22Rv1 (cell line): Measurements from ENCODE around the gene GPLD1.

Source experiments
- ZFX ChIP-seq: fragments of 450-650 bp; IDR thresholded peaks from 2 replicates; pipeline ENCODE4 v1.6.1; 2017; ENCODE audit warnings: antibody characterized with exemption, borderline replicate concordance
- TF ChIP-seq, protein P1 (sequence below): fragments of 450-650 bp; IDR thresholded peaks from 2 replicates; pipeline ENCODE4 v1.5.1; 2017; ENCODE audit warnings: mild to moderate bottlenecking

DNA sequence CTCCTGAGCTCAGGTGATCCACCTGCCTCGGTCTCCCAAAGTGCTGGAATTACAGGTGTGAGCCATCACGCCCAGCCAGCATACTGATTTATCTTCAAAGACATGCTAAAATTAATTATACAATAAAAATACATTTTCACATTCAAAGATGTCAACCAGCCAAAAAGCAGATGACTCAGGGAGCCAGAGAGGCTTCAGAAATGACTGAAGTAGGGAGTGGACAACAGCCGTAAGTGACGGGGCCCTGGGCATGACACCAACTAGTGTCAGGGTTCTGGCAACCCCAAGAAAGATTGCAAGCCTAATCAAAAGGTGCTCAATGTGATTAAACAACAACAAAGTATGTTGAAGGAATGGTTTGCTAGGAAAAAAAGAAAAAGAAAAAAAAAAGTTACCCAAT is 28.4 kb downstream of the GPLD1 start:
- TF ChIP-seq, protein P1, sequence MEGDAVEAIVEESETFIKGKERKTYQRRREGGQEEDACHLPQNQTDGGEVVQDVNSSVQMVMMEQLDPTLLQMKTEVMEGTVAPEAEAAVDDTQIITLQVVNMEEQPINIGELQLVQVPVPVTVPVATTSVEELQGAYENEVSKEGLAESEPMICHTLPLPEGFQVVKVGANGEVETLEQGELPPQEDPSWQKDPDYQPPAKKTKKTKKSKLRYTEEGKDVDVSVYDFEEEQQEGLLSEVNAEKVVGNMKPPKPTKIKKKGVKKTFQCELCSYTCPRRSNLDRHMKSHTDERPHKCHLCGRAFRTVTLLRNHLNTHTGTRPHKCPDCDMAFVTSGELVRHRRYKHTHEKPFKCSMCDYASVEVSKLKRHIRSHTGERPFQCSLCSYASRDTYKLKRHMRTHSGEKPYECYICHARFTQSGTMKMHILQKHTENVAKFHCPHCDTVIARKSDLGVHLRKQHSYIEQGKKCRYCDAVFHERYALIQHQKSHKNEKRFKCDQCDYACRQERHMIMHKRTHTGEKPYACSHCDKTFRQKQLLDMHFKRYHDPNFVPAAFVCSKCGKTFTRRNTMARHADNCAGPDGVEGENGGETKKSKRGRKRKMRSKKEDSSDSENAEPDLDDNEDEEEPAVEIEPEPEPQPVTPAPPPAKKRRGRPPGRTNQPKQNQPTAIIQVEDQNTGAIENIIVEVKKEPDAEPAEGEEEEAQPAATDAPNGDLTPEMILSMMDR: no peak
- TF ChIP-seq ZFX: no peak
